ENCODE measurements around the gene TSFM.

The TSFM gene

DNA sequence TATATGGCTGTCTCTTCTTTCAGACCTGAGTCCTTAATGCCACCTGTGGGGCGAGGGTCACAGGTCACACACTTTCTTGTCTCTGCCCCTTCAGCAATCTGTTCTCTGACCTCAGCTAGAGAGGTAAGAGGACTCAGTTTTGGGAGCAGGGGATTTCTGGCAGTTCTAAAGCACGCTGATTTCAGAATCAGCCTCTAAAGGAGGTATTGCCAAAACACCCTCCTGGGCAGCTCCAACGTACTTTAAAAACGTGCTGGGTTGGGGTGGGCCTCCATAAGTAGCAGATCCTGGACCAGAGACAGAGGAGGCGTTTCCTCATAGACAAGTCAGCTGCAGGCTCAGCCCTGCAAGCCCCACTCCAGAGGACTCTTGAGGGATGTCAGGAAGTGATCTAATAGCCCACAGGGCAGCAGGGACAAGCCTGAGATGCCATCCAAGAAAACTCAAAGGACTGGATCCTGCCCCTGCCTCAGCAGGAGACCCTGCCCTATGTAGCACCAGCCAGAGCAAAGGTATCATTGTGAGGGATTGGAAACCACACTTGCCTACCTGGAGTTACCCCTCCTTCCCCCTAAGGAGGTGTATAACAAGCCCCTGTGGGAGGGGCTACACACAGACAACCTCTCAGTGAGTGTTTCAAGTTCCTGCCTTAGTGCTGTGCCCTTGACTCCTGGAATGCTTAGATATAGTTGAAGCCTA, 55.4 kb downstream of the TSFM start:
- DNase-seq (ENCODE audit: extremely low spot score), result no peak
- ChIA-PET CTCF (interaction anchor here (0.9 to 12.3 kb wide), 8 partner anchors 9 to 82 kb away, joined by 3 to 279 read pairs (median 4); partner anchors contain the start of gene CTDSP2), POLR2A (interaction anchor here (1.1 kb wide), 1 partner anchor 10 kb away, joined by 4 read pairs; no protein-coding TSS in a partner anchor)
- TF ChIP-seq, protein P1, sequence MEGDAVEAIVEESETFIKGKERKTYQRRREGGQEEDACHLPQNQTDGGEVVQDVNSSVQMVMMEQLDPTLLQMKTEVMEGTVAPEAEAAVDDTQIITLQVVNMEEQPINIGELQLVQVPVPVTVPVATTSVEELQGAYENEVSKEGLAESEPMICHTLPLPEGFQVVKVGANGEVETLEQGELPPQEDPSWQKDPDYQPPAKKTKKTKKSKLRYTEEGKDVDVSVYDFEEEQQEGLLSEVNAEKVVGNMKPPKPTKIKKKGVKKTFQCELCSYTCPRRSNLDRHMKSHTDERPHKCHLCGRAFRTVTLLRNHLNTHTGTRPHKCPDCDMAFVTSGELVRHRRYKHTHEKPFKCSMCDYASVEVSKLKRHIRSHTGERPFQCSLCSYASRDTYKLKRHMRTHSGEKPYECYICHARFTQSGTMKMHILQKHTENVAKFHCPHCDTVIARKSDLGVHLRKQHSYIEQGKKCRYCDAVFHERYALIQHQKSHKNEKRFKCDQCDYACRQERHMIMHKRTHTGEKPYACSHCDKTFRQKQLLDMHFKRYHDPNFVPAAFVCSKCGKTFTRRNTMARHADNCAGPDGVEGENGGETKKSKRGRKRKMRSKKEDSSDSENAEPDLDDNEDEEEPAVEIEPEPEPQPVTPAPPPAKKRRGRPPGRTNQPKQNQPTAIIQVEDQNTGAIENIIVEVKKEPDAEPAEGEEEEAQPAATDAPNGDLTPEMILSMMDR (IDR thresholded peaks at IDR 0.05; ENCODE audit: control extremely low read depth, extremely low read depth, low read depth, missing control alignments), result no peak

DNA sequence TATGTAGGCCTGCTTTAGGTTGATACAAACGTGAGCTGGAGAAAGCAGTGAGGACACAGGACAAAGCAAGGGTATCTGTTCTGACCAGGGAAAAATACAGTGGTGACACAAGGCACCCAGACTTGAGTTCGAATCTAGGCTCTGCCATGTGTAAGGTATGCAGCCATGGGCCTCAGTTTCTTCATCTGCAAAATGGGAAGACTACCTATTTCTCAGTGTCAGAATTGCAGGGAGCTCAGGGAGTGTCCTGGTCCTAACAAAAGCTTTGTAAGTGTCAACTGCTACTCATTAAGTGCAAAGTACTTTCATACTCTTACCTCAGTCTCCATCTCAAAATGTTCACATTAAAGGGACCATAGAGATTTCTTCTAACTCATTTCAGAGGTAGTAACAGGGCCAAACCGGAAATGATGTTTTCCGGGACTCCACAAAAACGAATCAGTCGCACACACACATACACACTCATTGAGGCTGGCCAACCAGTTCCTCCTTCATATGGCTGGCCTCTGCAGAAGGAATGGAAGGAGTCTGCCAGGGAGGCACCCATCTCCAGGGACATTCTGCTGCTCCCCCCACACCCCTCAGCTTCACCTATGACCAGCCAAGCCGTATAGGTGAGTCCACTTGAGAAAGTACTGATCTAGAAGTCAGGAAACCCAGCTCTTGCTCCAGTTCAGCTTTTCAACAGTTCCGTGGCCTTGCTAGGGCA, 56.2 kb downstream of the TSFM start:
- no peak for DNase-seq (ENCODE audit: extremely low spot score)
- TF ChIP-seq, protein P1 (IDR thresholded peaks at IDR 0.05; ENCODE audit: control extremely low read depth, extremely low read depth, low read depth, missing control alignments), result no peak
- ChIA-PET CTCF (interaction anchor here (0.8 to 12.3 kb wide), 3 partner anchors 12 to 82 kb away, joined by 3 to 279 read pairs (median 6); no protein-coding TSS in a partner anchor), POLR2A (interaction anchor here (1.1 kb wide), 1 partner anchor 9 kb away, joined by 4 read pairs; no protein-coding TSS in a partner anchor)

DNA sequence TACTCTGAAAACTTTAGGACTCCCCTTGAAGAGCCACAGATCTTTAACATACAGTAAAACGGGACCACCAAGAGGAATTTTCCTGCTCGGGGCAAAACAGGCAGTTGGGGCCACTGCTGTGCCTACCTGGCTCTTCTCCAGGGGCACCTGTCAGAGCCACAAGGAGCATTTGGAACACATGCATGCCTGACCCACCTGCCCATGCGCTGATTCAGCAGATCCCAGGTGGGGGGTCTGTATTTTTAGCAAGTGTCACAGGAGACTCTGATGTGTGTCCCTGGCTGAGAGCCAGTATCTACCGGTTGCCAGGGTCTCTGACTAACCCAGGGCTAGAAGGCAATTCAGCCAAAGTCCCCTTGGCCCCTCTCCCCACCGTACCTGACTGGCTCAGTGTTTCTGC, 57.4 kb downstream of the TSFM start:
- TF ChIP-seq, protein P1 (IDR thresholded peaks at IDR 0.05; ENCODE audit: control extremely low read depth, extremely low read depth, low read depth, missing control alignments), result no peak
- no peak for DNase-seq (ENCODE audit: extremely low spot score)
- ChIA-PET CTCF (interaction anchor here (1.6 to 12.3 kb wide), 2 partner anchors 8 to 61 kb away, joined by 3 to 279 read pairs; no protein-coding TSS in a partner anchor), POLR2A (no interaction called here)

DNA sequence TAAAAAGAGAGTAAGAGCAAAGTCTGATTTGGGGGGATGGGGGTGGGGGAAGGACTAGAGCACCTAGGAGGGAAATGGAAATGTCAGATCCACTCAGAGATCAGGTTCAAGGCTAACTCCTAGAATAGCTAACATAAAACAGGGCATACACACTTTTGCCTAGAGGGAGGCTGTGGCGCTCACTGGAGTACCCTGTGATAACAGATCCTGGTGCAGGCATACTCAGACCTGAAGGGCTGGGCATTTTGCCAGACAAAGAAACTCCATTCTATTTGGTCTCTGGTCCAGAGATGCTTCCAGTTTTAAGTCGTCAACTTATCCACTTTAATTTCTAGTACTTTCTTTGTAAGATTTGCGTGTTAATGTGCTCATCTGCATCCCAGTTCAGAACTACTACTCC, 58.1 kb downstream of the TSFM start:
- DNase-seq (ENCODE audit: extremely low spot score), result no peak
- ChIA-PET CTCF (interaction anchor here (1.6 to 12.3 kb wide), 2 partner anchors 9 to 60 kb away, joined by 3 to 279 read pairs; no protein-coding TSS in a partner anchor), POLR2A (no interaction called here)
- TF ChIP-seq, protein P1 (IDR thresholded peaks at IDR 0.05; ENCODE audit: control extremely low read depth, extremely low read depth, low read depth, missing control alignments), result no peak

DNA sequence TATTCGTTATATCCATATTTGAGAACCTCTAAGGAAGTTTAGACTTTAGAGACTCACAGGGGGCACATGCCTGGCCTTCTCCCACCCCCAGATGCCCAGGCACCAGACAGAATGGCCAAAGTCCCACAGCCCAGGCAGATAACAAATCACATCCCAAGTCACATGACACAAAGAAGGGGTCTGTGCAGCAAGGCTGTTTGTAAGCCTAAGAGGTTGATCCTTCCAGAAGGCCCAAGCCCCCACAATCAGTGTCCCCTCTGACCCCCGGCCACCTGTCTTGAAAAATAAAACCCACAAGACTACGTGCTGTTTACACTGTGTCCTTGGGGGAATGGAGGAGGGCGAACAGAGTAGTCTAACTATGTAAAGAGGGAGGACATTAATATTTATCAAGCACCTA, 58.9 kb downstream of the TSFM start:
- ChIA-PET CTCF (interaction anchor here (1.6 to 12.3 kb wide), 3 partner anchors 8 to 59 kb away, joined by 3 to 279 read pairs (median 30); no protein-coding TSS in a partner anchor), POLR2A (no interaction called here)
- DNase-seq (ENCODE audit: extremely low spot score), result no peak
- TF ChIP-seq, protein P1 (IDR thresholded peaks at IDR 0.05; ENCODE audit: control extremely low read depth, extremely low read depth, low read depth, missing control alignments), result no peak
